HCT116 (cell line): ENCODE data around the gene PRPF18. TPM values are rescaled to one million over a fixed set of nuclear protein-coding genes. Genes with fewer than 3 reads are reported as not detected.

Source experiments
- ATAC-seq: fragments of 200-7000 bp; cut with Tn5 transposase; 2 replicates; pipeline ENCODE4 v1.9.1; 2020; ENCODE audit warnings: mild to moderate bottlenecking, moderate library complexity
- BruUV-seq: library from RNA; stranded (reverse); fragments of 400-500 nt; replicated peaks from 2 replicates; lab custom pipeline; 2021; lab: Mats Ljungman, UMichigan
- CTCF ChIA-PET: fragments of 300-600 bp; sonication (Branson Sonifier 250); formaldehyde crosslinking; loops from one replicate; lab custom pipeline; 2021; ENCODE audit warnings: antibody characterized with exemption; lab: Charles Lee
- POLR2A ChIA-PET: fragments of 300-600, 350-600 bp; sonication (Branson Sonifier 250); formaldehyde crosslinking; loops from one replicate; lab custom pipeline; 2021; ENCODE audit warnings: antibody characterized with exemption; lab: Charles Lee
- RAD21 ChIA-PET, 2 experiments: fragments of 300-600 bp; sonication (Branson Sonifier 250); formaldehyde crosslinking; loops; one replicate each; lab custom pipeline; 2023; ENCODE audit warnings: low total read pairs in 2 of 2; ENCODE audit not compliant: uncharacterized antibody in 2 of 2, unreplicated experiment in 2 of 2, low non-redundant PET in 1 of 2; lab: Charles Lee
- DNase-seq: peaks from one replicate; pipeline ENCODE4 v3.0.0-alpha.2; 2010; ENCODE audit warnings: low read depth, low spot score
- H2AFZ ChIP-seq: fragments of 200-600 bp; shearing (Covaris generic), sonication (generic); 2 replicates; pipeline ENCODE4 v1.6.1; 2017; ENCODE audit warnings: low read depth, mixed run types, mixed read lengths, antibody characterized with exemption, low read length; ENCODE audit not compliant: poor library complexity, severe bottlenecking
- H3K27ac ChIP-seq: 2 replicates; pipeline ENCODE4 v1.5.1; 2012; ENCODE audit warnings: low read depth, low read length
- H3K27me3 ChIP-seq: fragments of 200-600 bp; sonication (generic); 2 replicates; pipeline ENCODE4 v1.6.1; 2016; ENCODE audit warnings: mixed run types, low read length, mixed read lengths; ENCODE audit not compliant: insufficient read depth
- H3K36me3 ChIP-seq, 2 experiments: fragments of 200-500 bp in 1 of 2; fragments of 200-600 bp in 1 of 2; sonication (Bioruptor generic) in 1 of 2; sonication (generic) in 1 of 2; 2 replicates each; pipeline versions ENCODE4 v1.5.1 to v1.6.1; 2014 to 2016; ENCODE audit warnings: low read length in 2 of 2, inconsistent platforms in 1 of 2, mixed read lengths in 1 of 2, mixed run types in 1 of 2; ENCODE audit not compliant: insufficient read depth in 2 of 2, control insufficient read depth in 1 of 2
- H3K4me1 ChIP-seq, 2 experiments: fragments of 200-600 bp in 1 of 2; sonication (generic) in 1 of 2; 2 replicates each; pipeline versions ENCODE4 v1.5.1 to v1.6.1; 2012 to 2017; ENCODE audit warnings: low read length in 2 of 2, inconsistent platforms in 1 of 2, mild to moderate bottlenecking in 1 of 2, mixed read lengths in 1 of 2, mixed run types in 1 of 2, moderate library complexity in 1 of 2; ENCODE audit not compliant: insufficient read depth in 2 of 2, control insufficient read depth in 1 of 2
- H3K4me2 ChIP-seq: fragments of 200-600 bp; sonication (generic); 2 replicates; pipeline ENCODE4 v1.6.1; 2017; ENCODE audit warnings: mixed run types, low read length, mixed read lengths
- H3K4me3 ChIP-seq, 2 experiments: fragments of 200-600 bp in 1 of 2; sonication (generic) in 1 of 2; replicated peaks in 1 of 2; 2 replicates each; pipeline ENCODE4 v1.5.1; 2011 to 2016; ENCODE audit warnings: low read length in 2 of 2, control low read depth in 1 of 2, low read depth in 1 of 2, mild to moderate bottlenecking in 1 of 2, mixed read lengths in 1 of 2, mixed run types in 1 of 2
- H3K79me2 ChIP-seq: fragments of 200-600 bp; sonication (generic); 2 replicates; pipeline ENCODE4 v1.6.1; 2017; ENCODE audit warnings: mild to moderate bottlenecking, mixed run types, low read length, moderate library complexity, mixed read lengths; ENCODE audit not compliant: insufficient read depth
- H3K9ac ChIP-seq: fragments of 200-600 bp; sonication (generic); 2 replicates; pipeline ENCODE4 v1.6.1; 2016; ENCODE audit warnings: low read length, mixed read lengths
- H3K9me2 ChIP-seq: fragments of 200-600 bp; sonication (generic), shearing (Covaris generic); 2 replicates; pipeline ENCODE4 v1.6.1; 2017; ENCODE audit warnings: mixed run types, mild to moderate bottlenecking, moderate library complexity; ENCODE audit not compliant: insufficient read depth
- H3K9me3 ChIP-seq, 2 experiments: fragments of 200-500 bp in 1 of 2; fragments of 200-600 bp in 1 of 2; sonication (Bioruptor generic) in 1 of 2; sonication (generic) in 1 of 2; 2 replicates each; pipeline ENCODE4 v1.6.1; 2014 to 2017; ENCODE audit warnings: low read length in 2 of 2, mixed read lengths in 2 of 2, inconsistent platforms in 1 of 2, low read depth in 1 of 2, mild to moderate bottlenecking in 1 of 2, mixed run types in 1 of 2, moderate library complexity in 1 of 2; ENCODE audit not compliant: control insufficient read depth in 1 of 2, insufficient read depth in 1 of 2
- H4K20me1 ChIP-seq: fragments of 200-600 bp; sonication (generic), shearing (Covaris generic); 2 replicates; pipeline ENCODE4 v1.6.1; 2017; ENCODE audit warnings: mixed run types, mild to moderate bottlenecking, moderate library complexity; ENCODE audit not compliant: insufficient read depth
- ATF3 ChIP-seq: IDR thresholded peaks from 2 replicates; pipeline ENCODE4 v1.6.1; 2012
- CBX3 ChIP-seq: IDR thresholded peaks from 2 replicates; pipeline ENCODE4 v1.6.1; 2012; ENCODE audit warnings: low read depth
- EZH2 ChIP-seq: fragments of 200-600 bp; sonication (generic); IDR thresholded peaks from 2 replicates; pipeline ENCODE4 v1.6.1; 2017; ENCODE audit warnings: antibody characterized with exemption, mixed run types
- EZH2phosphoT487 ChIP-seq: fragments of 200-600 bp; IDR thresholded peaks from 2 replicates; pipeline ENCODE4 v1.6.1; 2018; ENCODE audit warnings: antibody characterized with exemption, borderline replicate concordance
- MAX ChIP-seq: IDR thresholded peaks from 2 replicates; pipeline ENCODE4 v1.6.1; 2012
- POLR2A ChIP-seq: IDR thresholded peaks from 2 replicates; pipeline ENCODE4 v1.7.0; 2011; ENCODE audit warnings: borderline replicate concordance; ENCODE audit not compliant: insufficient read depth, insufficient read length; ENCODE audit errors: extremely low read depth
- SIN3A ChIP-seq: IDR thresholded peaks from 2 replicates; pipeline ENCODE4 v1.6.1; 2012; ENCODE audit warnings: low read depth
- SP1 ChIP-seq: IDR thresholded peaks from 2 replicates; pipeline ENCODE4 v1.6.1; 2012; ENCODE audit warnings: low read depth
- SRF ChIP-seq: IDR thresholded peaks from 2 replicates; pipeline ENCODE4 v1.6.1; 2012; ENCODE audit warnings: low read depth
- YY1 ChIP-seq: IDR thresholded peaks from 2 replicates; pipeline ENCODE4 v1.6.1; 2011; ENCODE audit warnings: low read length, low read depth, moderate library complexity, mild to moderate bottlenecking; ENCODE audit not compliant: insufficient replicate concordance; ENCODE audit errors: extremely low read depth
- ZFX ChIP-seq: fragments of 450-650 bp; IDR thresholded peaks from 2 replicates; pipeline ENCODE4 v1.6.1; 2017
- ZNF274 ChIP-seq: fragments of 200-500 bp; sonication (Bioruptor generic); IDR thresholded peaks from 2 replicates; pipeline ENCODE4 v1.6.1; 2014; ENCODE audit warnings: mild to moderate bottlenecking, low read depth, low read length, inconsistent platforms
- intact Hi-C: fragments of 100-400 bp; cut with micrococcal nuclease; formaldehyde crosslinking; loops from 2 replicates; pipeline ENCODE4 v1.10.0; 2022
- total RNA-seq: library from RNA; stranded (reverse); gene quantifications from one replicate; pipeline ENCODE4 v1.2.1, GENCODE V29; 2021; ENCODE audit not compliant: unreplicated experiment
- TF ChIP-seq, protein P1 (sequence below): IDR thresholded peaks from 2 replicates; pipeline ENCODE4 v1.6.1; 2012; ENCODE audit warnings: low read depth
- TF ChIP-seq, protein P2 (sequence below): IDR thresholded peaks from 2 replicates; pipeline ENCODE4 v1.6.1; 2011; ENCODE audit warnings: mild to moderate bottlenecking, low read length, moderate library complexity; ENCODE audit not compliant: insufficient replicate concordance; ENCODE audit errors: extremely low read depth

The PRPF18 gene
- total RNA-seq, 1 experiment from 2014 or later = 16.2 TPM

GRCh38 chr10:13668126-13668525, 81.4 kb downstream of the PRPF18 start (continued):
- TF ChIP-seq, protein P1, sequence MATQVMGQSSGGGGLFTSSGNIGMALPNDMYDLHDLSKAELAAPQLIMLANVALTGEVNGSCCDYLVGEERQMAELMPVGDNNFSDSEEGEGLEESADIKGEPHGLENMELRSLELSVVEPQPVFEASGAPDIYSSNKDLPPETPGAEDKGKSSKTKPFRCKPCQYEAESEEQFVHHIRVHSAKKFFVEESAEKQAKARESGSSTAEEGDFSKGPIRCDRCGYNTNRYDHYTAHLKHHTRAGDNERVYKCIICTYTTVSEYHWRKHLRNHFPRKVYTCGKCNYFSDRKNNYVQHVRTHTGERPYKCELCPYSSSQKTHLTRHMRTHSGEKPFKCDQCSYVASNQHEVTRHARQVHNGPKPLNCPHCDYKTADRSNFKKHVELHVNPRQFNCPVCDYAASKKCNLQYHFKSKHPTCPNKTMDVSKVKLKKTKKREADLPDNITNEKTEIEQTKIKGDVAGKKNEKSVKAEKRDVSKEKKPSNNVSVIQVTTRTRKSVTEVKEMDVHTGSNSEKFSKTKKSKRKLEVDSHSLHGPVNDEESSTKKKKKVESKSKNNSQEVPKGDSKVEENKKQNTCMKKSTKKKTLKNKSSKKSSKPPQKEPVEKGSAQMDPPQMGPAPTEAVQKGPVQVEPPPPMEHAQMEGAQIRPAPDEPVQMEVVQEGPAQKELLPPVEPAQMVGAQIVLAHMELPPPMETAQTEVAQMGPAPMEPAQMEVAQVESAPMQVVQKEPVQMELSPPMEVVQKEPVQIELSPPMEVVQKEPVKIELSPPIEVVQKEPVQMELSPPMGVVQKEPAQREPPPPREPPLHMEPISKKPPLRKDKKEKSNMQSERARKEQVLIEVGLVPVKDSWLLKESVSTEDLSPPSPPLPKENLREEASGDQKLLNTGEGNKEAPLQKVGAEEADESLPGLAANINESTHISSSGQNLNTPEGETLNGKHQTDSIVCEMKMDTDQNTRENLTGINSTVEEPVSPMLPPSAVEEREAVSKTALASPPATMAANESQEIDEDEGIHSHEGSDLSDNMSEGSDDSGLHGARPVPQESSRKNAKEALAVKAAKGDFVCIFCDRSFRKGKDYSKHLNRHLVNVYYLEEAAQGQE = no peak
- TF ChIP-seq EZH2phosphoT487 = no peak
- no peak for TF ChIP-seq YY1

- BruUV-seq = no TSS peak
- no peak overlapping the region for H3K4me3 ChIP-seq
- no peaks in the 10 kb centered on the region for H3K27me3 ChIP-seq
- H3K9me2 ChIP-seq = no peaks in the 10 kb centered on the region
- H4K20me1 ChIP-seq = no peaks in the 10 kb centered on the region
- H3K9me3 ChIP-seq = no peaks in the 10 kb centered on the region
- no peaks in the 10 kb centered on the region for H3K36me3 ChIP-seq
- no peak overlapping the region for H3K4me2 ChIP-seq
- no peaks in the 10 kb centered on the region for H3K79me2 ChIP-seq
- no peak for DNase-seq
- no peak for ATAC-seq
- no peak overlapping the region for H3K27ac ChIP-seq
- H2AFZ ChIP-seq = no peak overlapping the region
- intact Hi-C loops = no loop called here
- ChIA-PET POLR2A (no interaction called here), CTCF (no interaction called here), RAD21 (no interaction called here)
- H3K9ac ChIP-seq = no peak overlapping the region
- H3K4me1 ChIP-seq = no peaks in the 10 kb centered on the region
- no peak for TF ChIP-seq YY1
- no peak for TF ChIP-seq EZH2
- TF ChIP-seq POLR2A = no peak
- no peak for TF ChIP-seq ZFX
- TF ChIP-seq MAX = no peak
- TF ChIP-seq SP1 = no peak
- TF ChIP-seq ZNF274 = no peak
- no peak for TF ChIP-seq ATF3
- TF ChIP-seq SRF = no peak
- TF ChIP-seq EZH2phosphoT487 = no peak
- TF ChIP-seq, protein P1 = no peak
- TF ChIP-seq, protein P2, sequence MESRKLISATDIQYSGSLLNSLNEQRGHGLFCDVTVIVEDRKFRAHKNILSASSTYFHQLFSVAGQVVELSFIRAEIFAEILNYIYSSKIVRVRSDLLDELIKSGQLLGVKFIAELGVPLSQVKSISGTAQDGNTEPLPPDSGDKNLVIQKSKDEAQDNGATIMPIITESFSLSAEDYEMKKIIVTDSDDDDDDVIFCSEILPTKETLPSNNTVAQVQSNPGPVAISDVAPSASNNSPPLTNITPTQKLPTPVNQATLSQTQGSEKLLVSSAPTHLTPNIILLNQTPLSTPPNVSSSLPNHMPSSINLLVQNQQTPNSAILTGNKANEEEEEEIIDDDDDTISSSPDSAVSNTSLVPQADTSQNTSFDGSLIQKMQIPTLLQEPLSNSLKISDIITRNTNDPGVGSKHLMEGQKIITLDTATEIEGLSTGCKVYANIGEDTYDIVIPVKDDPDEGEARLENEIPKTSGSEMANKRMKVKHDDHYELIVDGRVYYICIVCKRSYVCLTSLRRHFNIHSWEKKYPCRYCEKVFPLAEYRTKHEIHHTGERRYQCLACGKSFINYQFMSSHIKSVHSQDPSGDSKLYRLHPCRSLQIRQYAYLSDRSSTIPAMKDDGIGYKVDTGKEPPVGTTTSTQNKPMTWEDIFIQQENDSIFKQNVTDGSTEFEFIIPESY = no peak
- TF ChIP-seq CBX3 = no peak
- no peak for TF ChIP-seq SIN3A
These were observed 82.6 kb downstream of the PRPF18 start for GRCh38 chr10:13669182-13669855.
